A549 treated with Hydrocortisone at 1 μM for 4 hours (cell line): Measurements from ENCODE around the gene TRAF3IP1. TPM values are rescaled to one million over a fixed set of nuclear protein-coding genes. Genes with fewer than 3 reads are reported as not detected.

Source experiments
- total RNA-seq: library from RNA; stranded (reverse); fragments of 200-300 nt; extraction: Qiagen RNA extraction; gene quantifications from 5 replicates; pipeline ENCODE4 v1.2.3, GENCODE V29; 2022

The TRAF3IP1 gene, protein sequence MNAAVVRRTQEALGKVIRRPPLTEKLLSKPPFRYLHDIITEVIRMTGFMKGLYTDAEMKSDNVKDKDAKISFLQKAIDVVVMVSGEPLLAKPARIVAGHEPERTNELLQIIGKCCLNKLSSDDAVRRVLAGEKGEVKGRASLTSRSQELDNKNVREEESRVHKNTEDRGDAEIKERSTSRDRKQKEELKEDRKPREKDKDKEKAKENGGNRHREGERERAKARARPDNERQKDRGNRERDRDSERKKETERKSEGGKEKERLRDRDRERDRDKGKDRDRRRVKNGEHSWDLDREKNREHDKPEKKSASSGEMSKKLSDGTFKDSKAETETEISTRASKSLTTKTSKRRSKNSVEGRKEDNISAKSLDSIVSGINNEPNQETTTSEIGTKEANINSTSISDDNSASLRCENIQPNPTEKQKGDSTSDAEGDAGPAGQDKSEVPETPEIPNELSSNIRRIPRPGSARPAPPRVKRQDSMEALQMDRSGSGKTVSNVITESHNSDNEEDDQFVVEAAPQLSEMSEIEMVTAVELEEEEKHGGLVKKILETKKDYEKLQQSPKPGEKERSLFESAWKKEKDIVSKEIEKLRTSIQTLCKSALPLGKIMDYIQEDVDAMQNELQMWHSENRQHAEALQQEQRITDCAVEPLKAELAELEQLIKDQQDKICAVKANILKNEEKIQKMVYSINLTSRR
- total RNA-seq, result 11.4 to 16.5 TPM (median 12.9 TPM) in 5 replicates

GRCh38 chr2:238320246-238320647 lies at the start of gene TRAF3IP1:
Gene TRAF3IP1, plus strand, starts transcription at chr2:238320518. Its CDS starts 145 bp downstream, at chr2:238320663.

GRCh38 chr2:238287737-238288649 lies 32.3 kb upstream of the TRAF3IP1 start, which contains the start of gene PER2:
Gene PER2, minus strand, starts transcription at chr2:238288610. Its CDS starts 10,674 bp downstream, at chr2:238277936.

DNA sequence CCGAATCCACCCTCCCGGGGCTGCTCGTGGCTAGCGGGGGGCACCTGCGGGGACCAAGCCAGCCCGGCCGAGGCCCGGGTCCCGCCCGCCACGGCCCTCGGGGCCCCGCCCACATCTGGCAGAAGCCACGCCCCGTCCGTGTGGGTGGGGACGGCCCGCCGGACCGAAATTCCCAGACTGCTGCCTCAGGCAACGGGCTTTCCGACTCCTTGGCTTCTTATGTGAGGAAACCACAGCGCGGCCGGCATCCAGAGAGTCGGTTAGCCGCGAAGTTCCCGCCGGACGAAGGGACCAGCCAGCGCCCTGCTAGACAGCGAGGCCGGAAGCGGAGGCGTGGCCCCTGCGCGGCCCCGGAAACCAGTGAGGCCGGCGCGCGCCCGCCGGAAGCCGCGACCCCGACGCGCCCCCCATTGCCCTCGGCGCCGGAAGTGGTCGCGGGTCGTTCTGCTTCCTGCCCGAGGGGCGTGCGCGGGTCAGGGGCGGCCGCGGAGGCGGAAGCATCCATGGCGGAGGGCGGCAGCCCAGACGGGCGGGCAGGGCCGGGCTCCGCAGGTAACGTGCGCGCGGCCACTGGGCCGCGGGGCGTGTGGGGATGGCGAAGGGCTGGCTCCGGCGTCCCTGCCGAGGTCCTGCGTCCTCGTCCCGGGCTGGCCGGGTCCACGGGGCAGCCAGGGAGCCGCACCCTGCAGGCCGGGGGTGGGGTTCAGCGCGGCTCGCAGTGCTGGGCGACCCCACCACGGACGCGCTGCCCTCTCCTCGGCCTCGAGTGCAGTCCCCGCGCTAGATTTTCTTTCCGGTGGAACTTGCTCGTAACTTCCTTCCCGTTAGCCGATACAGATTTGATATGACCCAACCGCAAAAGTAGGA lies 106.5 kb downstream of the TRAF3IP1 start, which contains the start of gene ASB1:
ASB1 (plus strand) TSS at position 360 of the 867 bp plus-strand sequence; CDS start at position 504, 144 bp downstream.

Other genes with a start within 250 kb of the TRAF3IP1 start
- gene ESPNL, start 220.2 kb upstream of the TRAF3IP1 start, total RNA-seq, result 0.10 to 0.38 TPM (median 0.13 TPM) in 5 replicates
- 0.14 to 0.30 TPM (median 0.25 TPM) in 5 replicates for gene KLHL30, start 181.8 kb upstream of the TRAF3IP1 start, total RNA-seq
- 5.7 to 9.7 TPM (median 8.1 TPM) in 5 replicates for gene ERFE, start 161.5 kb upstream of the TRAF3IP1 start, total RNA-seq
- 37.9 to 43.8 TPM (median 39.6 TPM) in 5 replicates for gene ILKAP, start 116.8 kb upstream of the TRAF3IP1 start, total RNA-seq
- 7.9 to 14.6 TPM (median 13.4 TPM) in 5 replicates for gene HES6, start 80.5 kb upstream of the TRAF3IP1 start, total RNA-seq
- 5.7 to 7.5 TPM (median 6.4 TPM) in 5 replicates for gene PER2, start 31.9 kb upstream of the TRAF3IP1 start, total RNA-seq
- 41.6 to 57.9 TPM (median 54.6 TPM) in 5 replicates for gene ASB1, start 106.4 kb downstream of the TRAF3IP1 start, total RNA-seq